Fibroblast of the aortic adventitia (primary cell): Measurements from ENCODE around the gene SNCAIP. TPM values are rescaled to one million over a fixed set of nuclear protein-coding genes. Genes with fewer than 3 reads are reported as not detected.
A peak's percentile ranks its signal among the peaks of the same experiment; 100 is the strongest.

ENCODE experiments used
- DNase-seq: peaks from one replicate; pipeline ENCODE4 v3.0.0-alpha.2; 2010; ENCODE audit warnings: low read depth
- H3K4me3 ChIP-seq: 2 replicates; pipeline ENCODE4 v1.5.1; 2011; ENCODE audit warnings: low read depth, mild to moderate bottlenecking, control low read depth, low read length, moderate library complexity
- CTCF ChIP-seq: IDR thresholded peaks from 2 replicates; pipeline ENCODE4 v1.5.1; 2011; ENCODE audit warnings: mild to moderate bottlenecking, low read length, control low read depth, inconsistent platforms; ENCODE audit not compliant: insufficient read depth
- total RNA-seq: library from RNA; depleted of rRNA; stranded (reverse); fragments of >200 nt; gene quantifications from 2 replicates; pipeline ENCODE4 v1.2.3, GENCODE V29; 2012; ENCODE audit warnings: low replicate concordance

Gene SNCAIP
- total RNA-seq, 1 donor = 0.18 TPM

DNA sequence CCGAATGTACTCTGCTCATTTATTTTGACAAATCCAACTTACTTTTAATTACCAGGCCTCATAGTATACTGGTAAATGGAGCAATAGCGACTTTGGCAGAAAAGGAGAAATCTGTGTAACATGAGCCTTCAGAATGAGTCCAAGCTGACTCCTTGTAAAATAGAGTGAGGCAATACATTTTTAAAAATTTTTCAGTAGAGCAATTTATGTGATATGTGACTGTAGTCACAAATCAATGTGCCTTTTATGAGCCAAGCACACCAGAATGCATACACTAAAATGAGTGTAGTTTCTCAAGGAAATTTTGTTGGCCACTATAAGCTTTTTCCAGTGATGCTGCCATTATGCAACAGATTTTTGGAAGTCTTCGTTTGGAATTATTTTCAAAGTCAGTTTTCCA, 73.8 kb downstream of the SNCAIP start:
- TF ChIP-seq CTCF = no peak
- peak; percentile 9 for DNase-seq
- H3K4me3 ChIP-seq = no peak overlapping the region

GRCh38 chr5:122390154-122390553, 78.1 kb downstream of the SNCAIP start:
- no peak for TF ChIP-seq CTCF
- H3K4me3 ChIP-seq = no peak overlapping the region
- DNase-seq = no peak

GRCh38 chr5:122390694-122391093, 78.7 kb downstream of the SNCAIP start:
- no peak overlapping the region for H3K4me3 ChIP-seq
- DNase-seq = no peak
- TF ChIP-seq CTCF = no peak

DNA sequence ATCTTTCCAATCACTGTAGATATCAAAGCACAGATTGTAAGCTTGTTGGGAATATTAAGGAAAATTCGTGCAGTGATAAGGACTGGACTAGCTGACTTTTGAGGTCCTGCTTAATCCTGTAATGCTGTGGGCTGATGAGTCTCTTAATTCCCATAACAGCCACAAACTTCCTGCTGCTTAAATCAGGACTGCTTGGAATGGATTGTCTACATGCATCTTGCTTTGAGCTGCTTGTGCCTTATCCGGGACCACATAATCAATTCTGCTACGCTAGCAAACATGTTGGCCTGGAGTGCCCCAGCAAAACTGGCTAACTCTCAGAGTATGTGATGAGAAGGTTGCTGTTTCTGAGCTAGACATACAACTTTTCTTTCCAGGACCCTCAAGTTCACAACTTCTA, 79.6 kb downstream of the SNCAIP start:
- no peak for DNase-seq

DNA sequence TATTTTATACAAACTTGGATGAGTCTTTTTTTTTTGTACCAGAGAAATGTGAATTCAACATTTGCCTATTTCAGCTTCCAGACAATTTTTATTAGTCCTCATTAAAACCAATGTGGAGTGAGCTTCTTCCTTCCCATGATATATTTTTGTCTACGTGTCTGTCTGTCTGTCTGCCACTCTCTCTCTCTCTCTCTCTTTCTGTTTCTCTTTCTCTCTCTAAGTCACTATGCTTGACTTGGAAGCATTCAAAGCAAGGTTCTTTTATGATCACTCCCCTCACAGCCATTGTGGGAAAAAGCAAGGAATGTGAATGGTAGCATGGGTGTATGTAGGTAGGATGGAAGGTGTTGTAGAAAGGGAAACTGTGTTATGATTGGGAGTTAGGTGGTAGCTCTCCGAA, 80.2 kb downstream of the SNCAIP start:
- TF ChIP-seq CTCF = no peak

More for the DNA sequence above, 79.6 kb downstream of the SNCAIP start:
- TF ChIP-seq CTCF = no peak
- no peak overlapping the region for H3K4me3 ChIP-seq

GRCh38 chr5:122392824-122393223, 80.8 kb downstream of the SNCAIP start:
- no peak for TF ChIP-seq CTCF
- DNase-seq = peak; percentile 10
- no peak overlapping the region for H3K4me3 ChIP-seq

More for the DNA sequence above, 80.2 kb downstream of the SNCAIP start:
- DNase-seq = no peak
- no peak overlapping the region for H3K4me3 ChIP-seq

DNA sequence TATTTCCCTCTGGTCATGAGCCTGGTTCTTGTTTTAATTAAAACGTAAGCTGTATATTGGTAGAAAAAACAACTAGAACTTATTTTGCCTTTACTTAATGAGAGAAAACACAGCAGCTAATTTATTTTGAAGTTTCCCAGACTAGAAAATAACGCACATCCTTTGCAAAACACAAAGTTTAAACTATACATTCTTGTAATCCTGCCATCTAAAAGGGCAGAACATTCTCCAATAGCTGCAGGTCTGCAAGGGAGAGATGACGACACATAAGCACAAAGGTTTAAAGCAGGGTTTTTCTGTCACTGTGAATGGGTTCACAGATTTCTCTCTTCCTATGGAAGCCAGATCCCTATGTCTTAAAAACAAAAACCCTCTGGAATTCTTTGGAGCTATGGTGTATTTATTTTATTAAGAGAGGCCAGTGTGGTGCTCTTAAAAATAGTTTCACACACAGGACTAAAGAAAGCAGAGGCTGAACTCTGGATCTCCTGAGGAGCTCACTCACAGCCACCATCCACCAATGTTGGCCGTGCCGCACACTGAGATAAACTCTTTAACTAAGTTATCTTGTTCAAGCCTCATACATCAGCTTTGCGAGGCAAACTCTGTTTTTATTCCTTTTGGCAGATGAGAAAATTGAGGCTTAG, 82.4 kb downstream of the SNCAIP start:
- DNase-seq = no peak
- no peak for TF ChIP-seq CTCF
- no peak overlapping the region for H3K4me3 ChIP-seq
